Right lobe of liver (tissue), 6 donors: ENCODE data around the gene NT5DC3. TPM values are rescaled to one million over a fixed set of nuclear protein-coding genes. Genes with fewer than 3 reads are reported as not detected.

Experiments used
- ATAC-seq, 4 donors: fragments of 200-7000 bp; cut with Tn5 transposase; one replicate each; pipeline ENCODE4 v1.9.1; 2020; ENCODE audit warnings: mild to moderate bottlenecking in 4 of 4, moderate library complexity in 4 of 4
- DNase-seq, 3 donors: peaks; one replicate each; pipeline ENCODE4 v3.0.0-alpha.2; 2020
- H3K27ac ChIP-seq, 3 donors: fragments of 200-600 bp; one replicate each; pipeline ENCODE4 v1.8.0; 2022
- H3K27me3 ChIP-seq, 2 donors: fragments of 200-600 bp; one replicate each; pipeline ENCODE4 v1.8.0; 2022
- H3K36me3 ChIP-seq, 4 donors: fragments of 200-600 bp; sonication (generic) in 1 of 4; one replicate each; pipeline versions ENCODE4 v1.5.1 to v1.8.0; 2017 to 2022; ENCODE audit warnings: control low read depth in 1 of 4
- H3K4me1 ChIP-seq, 4 donors: fragments of 200-600 bp; sonication (generic) in 1 of 4; one replicate each; pipeline versions ENCODE4 v1.5.1 to v1.8.0; 2017 to 2022; ENCODE audit warnings: control low read depth in 1 of 4
- H3K4me3 ChIP-seq, 3 donors: fragments of 200-600 bp; one replicate each; pipeline ENCODE4 v1.8.0; 2022
- H3K9me3 ChIP-seq, 4 donors: fragments of 200-600 bp; sonication (generic) in 1 of 4; one replicate each; pipeline versions ENCODE4 v1.5.1 to v1.8.0; 2017 to 2022; ENCODE audit warnings: control low read depth in 1 of 4
- POLR2A ChIP-seq: fragments of 450-650 bp; IDR thresholded peaks from one replicate; pipeline ENCODE4 v1.6.1; 2017; ENCODE audit warnings: antibody characterized with exemption, mild to moderate bottlenecking
- WGBS: methylation state at CpG from one replicate; pipeline ENCODE4 v1.1.6; 2018; ENCODE audit warnings: low coverage, low lambda C conversion rate; ENCODE audit not compliant: insufficient coverage; ENCODE audit errors: missing lambda C conversion rate; 5-methylcytosine and 5-hydroxymethylcytosine counted together
- intact Hi-C, 2 donors: fragments of 100-400 bp; cut with DNase I; formaldehyde crosslinking; loops; one replicate each; pipeline versions ENCODE4 v1.11.2 to v1.14.1; 2022
- total RNA-seq, 6 experiments: library from RNA; depleted of rRNA in 2 of 6; stranded (reverse); fragments of >200 nt in 2 of 6; fragmentation: NEBNext Ultra II Directional in 3 of 6; extraction: Animal tissue kit (Norgen Biotek cat#: 25700) in 3 of 6; gene quantifications; one replicate each; pipeline versions ENCODE4 v1.1.0 to v1.2.4, GENCODE V29; 2016 to 2023
- TF ChIP-seq, protein P1 (sequence below), 4 donors: fragments of 200-600 bp in 3 of 4; fragments of 450-650 bp in 1 of 4; IDR thresholded peaks; one replicate each; pipeline versions ENCODE4 v1.5.1 to v1.8.0; 2016 to 2022; ENCODE audit warnings: antibody characterized with exemption in 4 of 4, mild to moderate bottlenecking in 2 of 4
- donor health status: DM: no; HTN: yes; CAD: no.
- donor health status: DM: no; HTN: no; CAD: no.
- donor health status: DM: no; HTN: no; CAD: no.
- donor health status: DM: no; HTN: yes; CAD: no.
- donor health status: DM: no; HTN: yes; CAD: no.

Gene NT5DC3
- total RNA-seq, 6 experiments from 2014 or later: 3.3 to 10.2 (median 6.6) TPM

DNA sequence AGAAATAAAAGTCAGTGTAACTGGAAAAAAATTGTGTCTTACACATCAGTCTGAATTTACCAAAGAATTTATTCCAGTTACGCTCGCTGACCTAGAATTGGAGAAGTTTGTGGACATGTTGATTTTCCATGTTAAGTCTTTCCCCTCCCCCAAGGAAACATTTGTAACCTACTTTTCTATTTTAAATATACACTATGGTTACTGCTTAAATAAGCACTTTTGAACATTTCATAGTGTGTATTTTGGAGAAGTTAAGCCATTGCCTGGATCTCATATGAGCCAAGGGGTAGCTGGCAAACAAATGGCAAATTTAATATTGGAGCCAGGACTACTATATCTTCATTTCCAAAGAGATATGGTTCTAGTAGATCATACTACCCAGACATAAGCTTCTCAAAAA, 42.9 kb upstream of the NT5DC3 start:
- no peaks in the 10 kb centered on the region for H3K36me3 ChIP-seq
- DNase-seq (no peak), ATAC-seq (no peak)
- H3K9me3 ChIP-seq: no peaks in the 10 kb centered on the region
- no peak overlapping the region for H3K27ac ChIP-seq
- TF ChIP-seq, protein P1, sequence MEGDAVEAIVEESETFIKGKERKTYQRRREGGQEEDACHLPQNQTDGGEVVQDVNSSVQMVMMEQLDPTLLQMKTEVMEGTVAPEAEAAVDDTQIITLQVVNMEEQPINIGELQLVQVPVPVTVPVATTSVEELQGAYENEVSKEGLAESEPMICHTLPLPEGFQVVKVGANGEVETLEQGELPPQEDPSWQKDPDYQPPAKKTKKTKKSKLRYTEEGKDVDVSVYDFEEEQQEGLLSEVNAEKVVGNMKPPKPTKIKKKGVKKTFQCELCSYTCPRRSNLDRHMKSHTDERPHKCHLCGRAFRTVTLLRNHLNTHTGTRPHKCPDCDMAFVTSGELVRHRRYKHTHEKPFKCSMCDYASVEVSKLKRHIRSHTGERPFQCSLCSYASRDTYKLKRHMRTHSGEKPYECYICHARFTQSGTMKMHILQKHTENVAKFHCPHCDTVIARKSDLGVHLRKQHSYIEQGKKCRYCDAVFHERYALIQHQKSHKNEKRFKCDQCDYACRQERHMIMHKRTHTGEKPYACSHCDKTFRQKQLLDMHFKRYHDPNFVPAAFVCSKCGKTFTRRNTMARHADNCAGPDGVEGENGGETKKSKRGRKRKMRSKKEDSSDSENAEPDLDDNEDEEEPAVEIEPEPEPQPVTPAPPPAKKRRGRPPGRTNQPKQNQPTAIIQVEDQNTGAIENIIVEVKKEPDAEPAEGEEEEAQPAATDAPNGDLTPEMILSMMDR (IDR thresholded peaks at IDR 0.05): no peak
- no peak for TF ChIP-seq POLR2A
- H3K27me3 ChIP-seq: no peaks in the 10 kb centered on the region
- 89% methylated on average over 2 of the region's 2 CpGs for WGBS
- intact Hi-C loops: no loop called here
- no peaks in the 10 kb centered on the region for H3K4me1 ChIP-seq
- H3K4me3 ChIP-seq: no peak overlapping the region

DNA sequence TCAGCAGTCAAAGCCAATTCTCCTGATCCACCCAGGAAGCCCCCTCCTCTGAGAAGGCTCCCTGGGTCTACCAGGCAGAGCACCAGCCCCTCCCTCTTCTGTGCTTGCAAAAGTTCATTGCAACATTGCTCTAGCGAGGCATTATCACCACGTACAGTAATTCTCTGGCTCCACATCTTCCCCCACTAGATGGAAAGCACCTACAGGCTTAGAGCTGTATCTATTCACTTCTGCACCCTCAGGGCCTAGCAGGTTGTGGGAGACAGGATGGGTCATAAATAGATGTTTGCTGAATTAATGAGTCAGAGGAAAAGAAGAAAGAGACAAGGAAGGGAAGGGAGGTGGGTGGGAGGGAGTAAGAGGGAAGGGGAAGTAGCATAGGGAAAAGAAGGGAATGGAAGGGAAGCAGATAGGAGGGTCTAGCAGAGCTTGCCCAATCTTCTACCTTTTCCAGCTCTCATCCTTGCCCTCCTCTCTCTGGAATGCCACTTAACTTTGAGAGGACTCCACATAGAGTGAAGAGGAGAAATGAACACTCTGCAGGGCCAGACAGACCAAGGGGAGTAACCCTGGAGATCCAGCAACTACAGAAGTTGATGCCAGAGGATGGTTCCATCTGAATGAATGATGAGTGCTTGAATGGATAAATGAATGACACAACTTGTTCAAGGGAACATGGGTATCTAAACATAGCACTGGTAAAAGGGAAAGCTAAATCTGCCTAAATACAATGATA, 42.0 kb upstream of the NT5DC3 start:
- intact Hi-C loops: no loop called here

DNA sequence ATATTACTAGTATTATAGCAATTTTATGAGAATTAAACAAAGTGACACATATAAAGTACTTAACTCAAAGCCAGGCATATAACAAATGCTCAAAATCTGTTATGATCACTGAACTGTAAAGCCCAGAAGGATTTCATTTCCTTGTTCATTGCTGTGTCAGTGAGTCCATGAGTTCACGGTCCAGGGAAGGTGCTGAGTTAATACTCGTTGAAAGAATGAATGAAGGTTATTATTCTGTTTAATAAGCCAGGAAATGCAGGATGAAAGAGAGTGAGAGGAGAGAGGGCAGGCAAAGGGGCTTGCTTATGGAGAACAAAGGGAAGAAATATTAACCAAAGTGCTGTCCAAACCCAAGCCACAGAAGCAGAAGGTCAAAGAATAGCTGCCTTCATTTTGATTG, 40.2 kb upstream of the NT5DC3 start:
- intact Hi-C loops: no loop called here
- WGBS: 53% methylated on average over 2 of the region's 2 CpGs
- Histone ChIP-seq H3K4me1 (no peaks in the 10 kb centered on the region), H3K36me3 (no peaks in the 10 kb centered on the region), H3K27me3 (no peaks in the 10 kb centered on the region), H3K4me3 (no peak overlapping the region), H3K9me3 (no peaks in the 10 kb centered on the region), H3K27ac (no peak overlapping the region)
- no peak for TF ChIP-seq POLR2A
- TF ChIP-seq, protein P1 (IDR thresholded peaks at IDR 0.05): no peak
- no peak for DNase-seq
- no peak for ATAC-seq

More for the DNA sequence above, 42.0 kb upstream of the NT5DC3 start:
- H3K9me3 ChIP-seq: no peaks in the 10 kb centered on the region
- no peaks in the 10 kb centered on the region for H3K36me3 ChIP-seq
- no peaks in the 10 kb centered on the region for H3K4me1 ChIP-seq
- H3K4me3 ChIP-seq: no peak overlapping the region
- ATAC-seq (no peak), DNase-seq (no peak)
- TF ChIP-seq, protein P1 (IDR thresholded peaks at IDR 0.05): no peak
- no peak for TF ChIP-seq POLR2A
- 6% methylated on average over 2 of the region's 2 CpGs for WGBS
- H3K27me3 ChIP-seq: no peaks in the 10 kb centered on the region
- no peak overlapping the region for H3K27ac ChIP-seq

DNA sequence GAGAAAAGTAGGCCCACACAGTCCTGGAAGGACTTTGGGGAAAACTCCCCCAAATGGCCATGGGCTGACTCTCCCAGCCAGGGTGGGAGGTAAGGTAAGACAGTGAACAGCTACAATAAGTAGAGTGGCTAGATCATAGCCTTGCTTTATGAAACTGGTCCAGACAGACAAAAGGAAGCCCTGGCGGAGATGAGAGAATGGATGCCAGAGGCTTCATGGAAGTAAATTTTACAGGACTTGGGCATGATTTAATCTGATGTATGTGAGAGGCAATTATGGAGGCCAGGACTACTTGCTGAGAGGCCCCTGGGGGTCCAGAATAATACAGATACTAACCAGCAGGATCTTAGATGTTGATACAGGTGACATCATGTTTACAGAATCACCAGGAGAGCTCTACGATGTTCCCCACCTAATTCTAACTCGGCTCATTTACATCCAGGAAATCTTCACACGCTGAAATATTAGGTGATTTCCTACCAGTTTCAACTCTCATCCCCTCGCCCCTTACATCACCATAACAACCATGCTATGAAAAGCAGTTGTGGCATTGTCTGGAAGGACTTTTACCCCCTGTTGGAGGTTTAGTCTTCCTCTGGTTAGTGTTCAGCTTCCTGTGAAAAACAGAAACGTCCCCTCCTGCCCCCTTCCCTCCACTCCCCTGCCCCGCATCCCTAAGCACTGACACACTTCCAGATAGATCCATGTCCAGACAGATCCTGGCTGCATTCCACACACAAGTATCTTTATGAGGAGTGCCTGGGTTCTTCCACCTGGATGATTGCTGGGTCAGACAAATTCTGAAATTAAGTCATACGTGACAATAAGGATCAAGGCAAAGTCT, 39.5 kb upstream of the NT5DC3 start:
- WGBS: 39% methylated on average over 7 of the region's 8 CpGs
- intact Hi-C loops: no loop called here
- TF ChIP-seq, protein P1 (IDR thresholded peaks at IDR 0.05): no peak
- TF ChIP-seq POLR2A: no peak
- DNase-seq (no peak), ATAC-seq (no peak)
- Histone ChIP-seq H3K4me1 (no peaks in the 10 kb centered on the region), H3K36me3 (no peaks in the 10 kb centered on the region), H3K9me3 (no peaks in the 10 kb centered on the region), H3K4me3 (no peak overlapping the region), H3K27ac (no peak overlapping the region), H3K27me3 (no peaks in the 10 kb centered on the region)
